ENCODE data around the gene VAV3.
A peak's percentile ranks its signal among the peaks of the same experiment; 100 is the strongest.

VAV3 gene

DNA sequence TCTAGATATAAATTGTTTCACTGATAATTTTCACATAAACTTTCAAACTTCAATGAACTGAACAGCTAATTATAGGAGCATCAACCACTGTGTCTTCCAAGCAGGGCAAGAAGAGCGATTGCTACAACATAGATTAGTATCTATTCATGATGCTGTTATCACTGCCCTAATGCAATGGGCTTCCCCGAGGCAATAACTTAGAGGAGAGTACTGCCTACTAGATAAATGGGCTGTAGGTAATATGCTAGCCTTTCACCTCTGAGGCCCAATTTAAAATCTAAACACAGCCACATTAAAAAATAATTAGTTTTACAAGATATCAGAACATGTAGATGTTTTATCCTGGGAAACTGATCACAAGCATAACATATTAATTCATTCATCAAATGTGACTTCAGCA, 318.0 kb downstream of the VAV3 start:
- DNase-seq (ENCODE audit: low spot score): no peak

DNA sequence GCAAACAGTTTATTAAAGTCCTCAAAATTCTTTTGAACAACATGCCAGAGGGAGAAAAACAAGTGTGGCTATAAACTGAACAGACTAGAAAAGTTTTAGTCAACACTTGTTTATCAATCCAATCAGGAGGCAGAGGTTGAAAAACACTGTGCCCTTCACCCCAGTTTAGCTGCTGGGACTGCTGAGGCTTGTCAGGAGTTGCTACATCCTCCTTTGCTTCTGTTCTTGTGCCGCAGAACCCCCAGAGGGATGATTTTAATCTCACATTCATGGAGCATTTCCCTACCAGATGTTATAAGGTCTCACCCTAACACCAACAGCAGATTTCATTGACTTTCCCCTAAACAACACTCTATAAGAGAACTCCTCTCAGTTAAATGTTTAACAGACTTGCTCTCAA, 321.2 kb downstream of the VAV3 start:
- no peak for DNase-seq (ENCODE audit: low spot score)

DNA sequence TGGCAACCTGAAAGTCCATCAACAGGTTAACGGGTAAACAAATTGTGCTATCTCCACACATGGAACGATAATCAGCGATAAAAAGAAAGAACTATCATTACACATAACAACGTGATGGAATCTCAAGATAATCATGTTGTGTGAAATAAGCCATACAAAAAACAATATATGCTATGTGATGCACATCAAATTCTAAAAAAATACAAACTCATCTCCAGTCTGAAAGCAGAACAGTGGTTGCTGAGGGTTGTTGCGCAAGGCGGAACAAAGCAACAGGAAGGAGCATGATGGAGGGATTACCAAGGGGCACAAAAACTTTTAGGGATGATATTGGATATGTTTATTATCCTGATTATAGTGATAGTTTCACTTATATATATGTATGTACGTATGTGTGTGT, 324.8 kb downstream of the VAV3 start:
- DNase-seq (ENCODE audit: low spot score): no peak

DNA sequence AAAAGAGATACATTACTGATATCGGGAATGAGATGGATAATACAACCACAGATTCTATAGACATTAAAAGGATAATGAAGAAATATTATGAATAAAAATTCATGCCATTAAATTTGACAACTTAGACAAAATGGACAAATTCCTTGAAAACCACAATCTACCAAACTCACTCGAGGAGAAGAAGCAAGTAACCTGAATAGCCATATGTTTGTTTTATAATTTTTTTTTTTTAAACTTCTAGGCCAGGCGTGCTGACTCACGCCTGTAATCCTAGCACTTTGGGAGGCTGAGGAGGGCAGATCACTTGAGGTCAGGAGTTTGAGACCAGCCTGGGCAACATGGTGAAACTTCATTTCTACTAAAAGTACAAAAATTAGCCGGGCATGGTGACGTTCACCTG, 327.9 kb downstream of the VAV3 start:
- no peak for DNase-seq (ENCODE audit: low spot score)

GRCh38 chr1:107633596-107633995, 331.4 kb downstream of the VAV3 start:
- no peak for DNase-seq (ENCODE audit: low spot score)

GRCh38 chr1:107626073-107626796, 338.7 kb downstream of the VAV3 start:
- DNase-seq (ENCODE audit: low spot score): no peak

- no peak for DNase-seq (ENCODE audit: low spot score)
These were observed 339.5 kb downstream of the VAV3 start for GRCh38 chr1:107625405-107626029.

DNA sequence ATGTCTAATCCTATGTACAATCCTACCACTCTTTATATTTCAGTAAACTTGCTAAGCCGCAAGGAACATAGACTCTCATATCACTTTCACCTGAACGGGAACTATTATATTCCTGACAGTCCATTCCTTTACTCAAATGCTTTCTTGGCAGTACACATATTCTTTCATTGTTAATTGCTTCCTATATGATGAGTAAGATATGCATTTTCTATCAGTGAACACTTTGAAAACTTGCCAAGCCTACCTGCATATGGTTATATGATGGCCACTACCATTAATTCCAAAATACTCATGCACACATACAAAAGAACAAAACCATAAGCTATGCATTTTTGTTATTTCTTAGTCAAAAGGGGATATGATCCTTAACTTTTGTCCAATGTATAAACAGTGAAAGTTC, 341.5 kb downstream of the VAV3 start:
- DNase-seq (ENCODE audit: low spot score): no peak

DNA sequence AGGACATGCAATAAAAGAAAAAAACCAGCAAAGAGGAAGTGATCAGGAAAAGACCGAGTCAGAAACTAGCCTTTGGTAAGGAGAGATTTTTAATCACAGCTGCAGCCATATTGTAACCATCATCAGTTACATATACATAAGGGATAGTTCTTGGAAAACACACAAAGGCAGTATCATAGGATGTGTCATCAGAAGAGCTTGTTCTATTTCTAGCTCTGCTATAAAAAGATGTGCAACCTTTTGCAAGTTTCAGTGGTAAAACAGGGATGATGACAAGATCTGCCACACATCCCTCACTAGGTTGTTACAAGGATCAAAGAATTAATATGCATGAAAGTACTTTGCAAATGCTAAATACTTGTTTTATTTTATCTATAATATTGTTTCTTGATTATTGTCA, 342.0 kb downstream of the VAV3 start:
- DNase-seq (ENCODE audit: low spot score): no peak

GRCh38 chr1:107622535-107622934, 342.4 kb downstream of the VAV3 start:
- no peak for DNase-seq (ENCODE audit: low spot score)

- DNase-seq (ENCODE audit: low spot score): no peak
These were observed 344.2 kb downstream of the VAV3 start for GRCh38 chr1:107620753-107621152.

- no peak for DNase-seq (ENCODE audit: low spot score)
These were observed 346.4 kb downstream of the VAV3 start for GRCh38 chr1:107618539-107618938.

- no peak for DNase-seq (ENCODE audit: low spot score)
These were observed 347.1 kb downstream of the VAV3 start for GRCh38 chr1:107617921-107618320.

GRCh38 chr1:107617456-107617855, 347.5 kb downstream of the VAV3 start:
- DNase-seq (ENCODE audit: low spot score): no peak

- no peak for DNase-seq (ENCODE audit: low spot score)
These were observed 355.2 kb downstream of the VAV3 start for GRCh38 chr1:107609808-107610207.

- DNase-seq (ENCODE audit: low spot score): no peak
These were observed 360.2 kb downstream of the VAV3 start for GRCh38 chr1:107604825-107605224.

DNA sequence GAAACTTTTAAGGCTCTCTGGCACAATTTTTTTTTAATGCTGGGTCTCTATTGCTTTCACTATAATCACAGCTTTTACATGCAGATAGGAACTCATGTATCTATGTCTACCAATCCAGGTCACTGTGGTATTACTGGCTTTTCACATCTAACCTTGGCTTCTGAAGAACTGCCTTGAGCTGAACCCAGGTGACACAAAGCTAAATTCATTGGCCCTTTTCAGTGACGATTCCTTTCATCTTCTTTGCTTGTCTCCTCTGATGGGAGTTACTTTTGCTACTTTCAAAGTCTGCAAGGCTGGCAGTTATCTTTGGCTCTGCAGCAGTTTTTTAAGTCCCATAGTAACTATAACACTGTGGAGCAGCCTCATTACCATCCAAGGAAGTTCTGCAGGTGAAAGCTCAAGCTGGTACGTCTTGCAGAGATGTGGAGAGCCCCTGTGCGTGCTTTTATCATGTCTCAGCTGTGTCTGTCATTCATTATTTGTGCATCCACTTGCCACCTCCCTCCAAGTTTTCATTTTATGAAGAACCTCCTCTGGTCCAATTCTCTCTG, 364.3 kb downstream of the VAV3 start:
- DNase-seq (ENCODE audit: low spot score): no peak

DNA sequence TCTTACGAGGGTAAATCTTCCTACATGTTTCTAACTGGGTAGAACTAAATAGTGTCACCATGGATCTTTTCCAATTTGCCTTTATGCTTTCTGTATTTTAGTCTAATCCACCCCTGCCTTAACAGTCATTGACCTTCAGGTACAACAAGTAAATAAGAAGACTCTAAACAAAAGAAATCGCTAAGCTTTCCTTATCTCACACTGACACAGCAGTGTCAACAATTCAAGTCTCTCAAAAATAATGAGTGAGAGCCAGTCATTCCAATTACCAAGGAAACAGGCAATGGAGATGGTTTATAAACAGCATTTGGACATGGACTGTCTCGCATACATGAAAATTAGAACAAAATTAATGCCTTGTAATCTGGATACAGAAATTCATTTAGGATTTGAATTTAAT, 365.8 kb downstream of the VAV3 start:
- no peak for DNase-seq (ENCODE audit: low spot score)

DNA sequence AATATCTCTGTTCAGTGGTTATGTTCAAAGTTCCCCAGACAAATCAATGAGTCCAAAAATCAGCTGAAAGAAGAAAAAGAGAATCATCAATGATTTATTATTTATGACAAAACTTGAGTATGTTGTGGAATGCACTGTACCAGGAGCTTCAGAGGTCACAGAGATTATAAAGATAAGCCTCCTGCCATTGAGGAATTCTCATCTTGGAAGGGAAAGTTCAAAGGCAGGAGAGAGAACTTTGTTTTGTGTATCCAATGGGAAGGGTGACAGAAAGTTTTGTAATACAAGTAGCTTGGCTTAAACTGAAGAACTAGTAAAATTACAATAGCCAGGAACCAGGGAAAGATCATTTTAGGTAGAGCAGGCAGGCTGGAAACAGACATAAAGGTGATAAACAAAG, 367.7 kb downstream of the VAV3 start:
- DNase-seq (ENCODE audit: low spot score): no peak

- DNase-seq (ENCODE audit: low spot score): no peak
These were observed 370.4 kb downstream of the VAV3 start for GRCh38 chr1:107594536-107594935.

DNA sequence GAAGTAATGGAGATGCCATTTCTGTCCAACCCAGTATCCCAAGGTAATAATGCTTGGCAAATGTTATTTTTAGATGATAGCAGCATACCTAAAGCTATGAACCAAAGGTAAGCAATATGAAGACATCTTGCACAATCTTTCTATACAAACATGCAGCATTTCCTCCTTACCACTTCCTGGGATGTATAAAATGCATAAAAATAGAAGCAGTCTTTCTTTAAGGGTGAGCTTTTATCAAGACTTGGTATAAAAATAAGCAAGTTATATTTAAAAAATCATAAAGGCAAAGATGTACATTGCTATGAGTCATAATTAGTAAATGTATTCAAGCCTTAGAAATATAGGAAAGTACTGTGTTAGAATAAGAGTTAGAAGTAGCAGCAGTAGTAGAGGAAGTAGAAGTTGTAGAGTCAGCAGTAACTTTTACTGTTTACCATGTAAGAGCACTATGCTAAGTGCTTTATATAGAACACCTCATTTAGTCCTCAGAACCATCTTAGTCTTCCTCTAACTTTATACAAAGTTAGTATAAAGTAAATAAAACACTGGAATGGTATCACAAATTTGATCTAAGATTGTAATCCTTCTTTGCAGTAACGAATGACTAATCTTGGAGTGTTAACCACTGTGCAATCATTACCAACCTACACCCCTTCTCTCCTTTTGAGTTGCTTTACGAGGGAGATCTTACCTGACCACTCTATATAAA, 371.3 kb downstream of the VAV3 start:
- DNase-seq (ENCODE audit: low spot score): peak; percentile 28

DNA sequence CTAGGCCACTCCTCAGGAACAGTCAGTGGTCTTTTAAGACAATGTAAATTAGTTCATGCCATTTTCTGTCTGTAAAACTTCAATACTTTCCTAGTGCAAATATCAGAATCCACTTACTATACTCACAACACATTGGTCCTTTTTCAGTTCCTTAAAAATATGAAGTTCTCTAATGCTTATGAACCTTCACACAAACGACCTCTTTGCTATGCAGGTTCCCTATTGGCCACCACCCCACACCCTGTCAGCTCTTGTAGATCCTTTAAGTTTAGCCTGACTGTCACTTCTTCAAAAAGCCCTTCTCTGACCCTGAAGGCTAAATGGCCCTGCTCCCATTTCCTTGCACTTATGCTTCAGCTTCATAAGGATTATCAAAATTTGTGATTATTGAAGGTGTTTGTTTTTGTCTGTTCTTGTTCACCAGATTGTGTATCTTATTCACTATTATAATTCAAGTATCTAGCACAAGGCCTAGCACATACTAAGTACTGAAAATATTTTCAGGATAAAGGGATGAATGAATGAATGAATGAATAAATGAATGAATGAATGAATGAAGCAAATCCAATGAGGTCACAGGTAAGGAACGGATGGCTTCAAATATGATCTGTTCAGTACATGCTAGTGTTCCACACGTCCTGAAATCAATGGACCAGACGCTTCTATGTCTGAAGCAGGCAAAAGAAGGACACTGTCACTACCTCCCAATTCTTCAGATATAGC, 373.9 kb downstream of the VAV3 start:
- DNase-seq (ENCODE audit: low spot score): no peak
